Tibial nerve (tissue), 4 donors: ENCODE results near the gene ZSWIM8. TPM values are rescaled to one million over a fixed set of nuclear protein-coding genes. Genes with fewer than 3 reads are reported as not detected.

ENCODE experiments used
- DNase-seq, 2 donors: peaks; one replicate each; pipeline ENCODE4 v3.0.0-alpha.2; 2019; ENCODE audit warnings: low spot score in 2 of 2
- H3K27ac ChIP-seq, 4 donors: fragments of 200-600 bp; sonication (generic) in 3 of 4; one replicate each; pipeline ENCODE4 v1.5.1; 2017 to 2019; ENCODE audit warnings: mild to moderate bottlenecking in 1 of 4
- H3K27me3 ChIP-seq, 2 donors: fragments of 200-600 bp; sonication (generic) in 1 of 2; one replicate each; pipeline versions ENCODE4 v1.5.1 to v1.6.0; 2017 to 2019
- H3K36me3 ChIP-seq, 3 donors: fragments of 200-600 bp; sonication (generic); one replicate each; pipeline ENCODE4 v1.5.1; 2018 to 2019
- H3K4me1 ChIP-seq, 4 donors: fragments of 200-600 bp; sonication (generic) in 3 of 4; one replicate each; pipeline ENCODE4 v1.5.1; 2017 to 2019
- H3K4me3 ChIP-seq, 4 donors: fragments of 200-600 bp; sonication (generic) in 3 of 4; one replicate each; pipeline ENCODE4 v1.5.1; 2017 to 2019; ENCODE audit warnings: mild to moderate bottlenecking in 1 of 4, moderate library complexity in 1 of 4
- H3K9me3 ChIP-seq, 4 donors: fragments of 200-600 bp; sonication (generic) in 3 of 4; one replicate each; pipeline ENCODE4 v1.5.1; 2017 to 2019
- CTCF ChIP-seq, 5 experiments: fragments of 200-600 bp in 3 of 5; fragments of 450-650 bp in 2 of 5; sonication (generic) in 3 of 5; IDR thresholded peaks; one replicate each; pipeline ENCODE4 v1.5.1; 2016 to 2019; ENCODE audit warnings: antibody characterized with exemption in 5 of 5, mild to moderate bottlenecking in 3 of 5, moderate library complexity in 2 of 5
- EP300 ChIP-seq, 2 donors: sonication (generic); formaldehyde crosslinking; IDR thresholded peaks; one replicate each; pipeline ENCODE4 v1.6.1; 2017; ENCODE audit warnings: antibody characterized with exemption in 2 of 2, mild to moderate bottlenecking in 1 of 2
- POLR2A ChIP-seq, 2 donors: fragments of 450-650 bp; IDR thresholded peaks; one replicate each; pipeline ENCODE4 v1.6.1; 2017; ENCODE audit warnings: antibody characterized with exemption in 2 of 2, mild to moderate bottlenecking in 2 of 2, moderate library complexity in 2 of 2
- WGBS, 2 donors: methylation state at CpG; one replicate each; pipeline ENCODE4 v1.1.5; 2018; 5-methylcytosine and 5-hydroxymethylcytosine counted together
- total RNA-seq, 4 donors: library from RNA; depleted of rRNA; stranded (reverse); fragments of >200 nt; gene quantifications; one replicate each; pipeline ENCODE4 v1.1.0, GENCODE V29; 2016

The ZSWIM8 gene
- total RNA-seq, 4 donors from 2014 or later: 104 to 138 (median 121) TPM

GRCh38 chr10:73797324-73798025, 12.1 kb downstream of the ZSWIM8 start:
- no peak overlapping the region for H3K4me3 ChIP-seq
- no peaks in the 10 kb centered on the region for H3K27me3 ChIP-seq
- H3K27ac ChIP-seq: no peak overlapping the region
- no peak for DNase-seq
- no peaks in the 10 kb centered on the region for H3K9me3 ChIP-seq
- TF ChIP-seq EP300 (IDR thresholded peaks at IDR 0.05): no peak
- TF ChIP-seq CTCF (IDR thresholded peaks at IDR 0.05): no peak
- TF ChIP-seq POLR2A (IDR thresholded peaks at IDR 0.05): no peak
- H3K36me3 ChIP-seq: peaks cover 15 to 100% (median 42%) of the 10 kb centered on the region in 3 donors
- H3K4me1 ChIP-seq: no peaks in the 10 kb centered on the region
- WGBS, 2 donors: 88 to 95% methylated on average over 12 to 19 of the region's 19 CpGs

- WGBS, 2 donors: 82 to 84% methylated on average over 6 of the region's 6 CpGs
- Histone ChIP-seq H3K9me3 (no peaks in the 10 kb centered on the region), H3K4me3 (no peak overlapping the region), H3K4me1 (no peaks in the 10 kb centered on the region), H3K27me3 (no peaks in the 10 kb centered on the region), H3K27ac (no peak overlapping the region), H3K36me3 (peaks cover 9 to 100% (median 43%) of the 10 kb centered on the region in 3 donors)
- no peak for DNase-seq
- TF ChIP-seq EP300 (IDR thresholded peaks at IDR 0.05): no peak
- TF ChIP-seq POLR2A (IDR thresholded peaks at IDR 0.05): no peak
- no peak for TF ChIP-seq CTCF (IDR thresholded peaks at IDR 0.05)
Observed at GRCh38 chr10:73798087-73798486, 12.7 kb downstream of the ZSWIM8 start.

GRCh38 chr10:73798927-73799560, 13.6 kb downstream of the ZSWIM8 start:
- no peaks in the 10 kb centered on the region for H3K4me1 ChIP-seq
- no peaks in the 10 kb centered on the region for H3K9me3 ChIP-seq
- H3K27me3 ChIP-seq: no peaks in the 10 kb centered on the region
- peaks cover 7 to 100% (median 38%) of the 10 kb centered on the region in 3 donors for H3K36me3 ChIP-seq
- DNase-seq: no peak
- 68 to 71% methylated on average over 10 of the region's 10 CpGs for WGBS, 2 donors
- H3K4me3 ChIP-seq: no peak overlapping the region
- TF ChIP-seq EP300 (IDR thresholded peaks at IDR 0.05) (no peak), CTCF (IDR thresholded peaks at IDR 0.05) (no peak), POLR2A (IDR thresholded peaks at IDR 0.05) (no peak)
- no peak overlapping the region for H3K27ac ChIP-seq

GRCh38 chr10:73799899-73800559, 14.6 kb downstream of the ZSWIM8 start:
- no peak for TF ChIP-seq POLR2A (IDR thresholded peaks at IDR 0.05)
- TF ChIP-seq EP300 (IDR thresholded peaks at IDR 0.05): no peak
- no peak for TF ChIP-seq CTCF (IDR thresholded peaks at IDR 0.05)
- Histone ChIP-seq H3K4me3 (no peak overlapping the region), H3K27ac (no peak overlapping the region), H3K27me3 (no peaks in the 10 kb centered on the region), H3K4me1 (no peaks in the 10 kb centered on the region), H3K36me3 (peaks cover under 1 to 100% (median 38%) of the 10 kb centered on the region in 3 donors), H3K9me3 (no peaks in the 10 kb centered on the region)
- DNase-seq: no peak
- 67 to 70% methylated on average over 9 of the region's 9 CpGs for WGBS, 2 donors
